ENCODE data around the gene TBPL2.
"Not testable (repeated sequence)": the region's sequence is repeated elsewhere in the genome, so short reads cannot be mapped to it uniquely, and the experiment has no call there.

Gene TBPL2

DNA sequence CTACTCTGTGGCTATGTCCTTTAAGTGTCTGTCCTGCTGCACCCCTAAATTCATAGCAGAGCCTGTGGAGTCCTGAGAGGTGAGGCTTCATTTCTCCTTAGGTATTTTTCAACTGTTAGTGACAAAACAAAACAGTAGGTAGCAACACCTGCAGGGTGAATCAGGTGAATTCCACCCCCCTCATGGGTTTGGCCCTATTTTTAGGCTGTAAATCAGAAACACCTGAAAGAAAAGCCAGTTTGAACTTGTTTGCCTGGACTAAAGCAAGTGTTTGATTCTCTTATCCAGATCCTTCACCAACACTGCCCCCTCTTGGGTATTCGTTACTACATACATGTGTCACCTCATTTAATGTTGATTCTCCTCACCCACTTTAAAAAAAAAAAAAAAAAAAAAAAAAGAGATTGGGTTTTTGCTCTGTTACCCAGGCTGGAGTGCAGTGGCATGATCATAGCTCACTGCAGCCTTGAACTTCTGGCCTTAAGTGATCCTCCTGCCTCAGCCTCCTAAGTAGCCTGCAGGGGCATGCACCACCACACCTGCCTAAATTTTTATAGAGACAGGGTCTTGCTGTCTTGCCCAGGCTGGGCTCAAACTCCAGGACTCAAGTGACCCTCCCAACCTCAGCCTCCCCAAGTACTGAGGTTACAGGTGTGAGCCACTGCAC, 10.3 kb downstream of the TBPL2 start:
- TF ChIP-seq HDGF (IDR thresholded peaks at IDR 0.05; ENCODE audit: borderline replicate concordance) (no peak), ZNF384 (IDR thresholded peaks at IDR 0.05) (peak; percentile 88)
- ChIA-PET CTCF (interaction anchor here (0.6 kb wide), 1 partner anchor 59 kb away, joined by 3 read pairs; no protein-coding TSS in a partner anchor), POLR2A (no interaction called here)
- DNase-seq (ENCODE audit: extremely low spot score), result peak; percentile 44

DNA sequence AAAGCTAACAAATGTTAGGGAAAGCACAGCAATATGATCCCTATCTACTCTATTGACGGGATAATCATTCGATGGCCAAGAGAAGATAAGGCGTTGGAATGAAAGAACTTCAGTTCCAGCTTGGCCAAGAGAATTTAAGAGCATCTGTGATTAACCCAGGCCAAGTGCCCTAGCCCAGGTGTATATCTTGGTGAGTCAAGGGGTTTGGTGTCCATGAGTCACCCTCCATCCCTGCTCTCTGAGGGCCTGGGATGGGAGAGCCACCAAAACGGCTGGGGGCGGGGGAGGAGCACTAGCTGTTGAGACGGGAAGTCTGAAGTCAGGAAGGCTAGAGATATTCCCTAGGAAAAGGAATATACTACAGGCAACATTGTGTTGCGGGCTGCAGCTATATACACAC, 13.0 kb downstream of the TBPL2 start:
- ChIA-PET CTCF (interaction anchor here (0.7 to 2.6 kb wide), 4 partner anchors 10 to 19 kb away, joined by 4 to 13 read pairs (median 6); no protein-coding TSS in a partner anchor), POLR2A (interaction anchor here (1.7 kb wide), 1 partner anchor 16 kb away, joined by 11 read pairs; the partner anchor contains the start of gene ATG14)
- TF ChIP-seq FOXK2 (IDR thresholded peaks at IDR 0.05) (no peak), BHLHE40 (IDR thresholded peaks at IDR 0.05; ENCODE audit: borderline replicate concordance) (no peak), CTBP1 (IDR thresholded peaks at IDR 0.05; ENCODE audit: borderline replicate concordance) (no peak), ELF4 (IDR thresholded peaks at IDR 0.05) (no peak), FOXA1 (IDR thresholded peaks at IDR 0.05) (no peak), ZNF384 (IDR thresholded peaks at IDR 0.05) (no peak), HDGF (IDR thresholded peaks at IDR 0.05; ENCODE audit: borderline replicate concordance) (no peak), LEF1 (IDR thresholded peaks at IDR 0.05; ENCODE audit: borderline replicate concordance) (no peak)
- TF ChIP-seq, protein P1, sequence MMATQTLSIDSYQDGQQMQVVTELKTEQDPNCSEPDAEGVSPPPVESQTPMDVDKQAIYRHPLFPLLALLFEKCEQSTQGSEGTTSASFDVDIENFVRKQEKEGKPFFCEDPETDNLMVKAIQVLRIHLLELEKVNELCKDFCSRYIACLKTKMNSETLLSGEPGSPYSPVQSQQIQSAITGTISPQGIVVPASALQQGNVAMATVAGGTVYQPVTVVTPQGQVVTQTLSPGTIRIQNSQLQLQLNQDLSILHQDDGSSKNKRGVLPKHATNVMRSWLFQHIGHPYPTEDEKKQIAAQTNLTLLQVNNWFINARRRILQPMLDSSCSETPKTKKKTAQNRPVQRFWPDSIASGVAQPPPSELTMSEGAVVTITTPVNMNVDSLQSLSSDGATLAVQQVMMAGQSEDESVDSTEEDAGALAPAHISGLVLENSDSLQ (IDR thresholded peaks at IDR 0.05), result no peak
- DNase-seq (ENCODE audit: extremely low spot score), result no peak

DNA sequence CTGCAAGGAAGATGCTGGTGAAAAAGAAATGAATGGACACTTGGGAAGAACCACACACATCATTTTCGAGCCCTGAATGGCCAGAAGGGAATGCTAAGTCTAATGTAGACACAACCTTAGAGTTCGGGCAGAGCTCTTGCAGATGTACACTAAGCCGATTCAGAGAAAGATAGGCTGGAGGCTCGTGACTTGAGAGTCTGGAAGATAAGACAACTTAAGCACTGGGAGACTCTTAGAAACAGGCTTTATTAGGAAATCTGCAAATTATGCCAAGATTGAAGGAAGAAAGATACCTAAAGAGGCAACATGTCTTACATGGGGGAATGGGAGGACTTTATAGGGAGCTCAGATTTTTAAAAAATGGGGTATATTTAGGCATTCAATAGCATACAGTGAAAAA, 13.5 kb downstream of the TBPL2 start:
- CTCF ChIA-PET, result interaction anchor here (0.7 to 2.6 kb wide), 3 partner anchors 10 to 13 kb away, joined by 4 to 13 read pairs (median 5); no protein-coding TSS in a partner anchor
- POLR2A ChIA-PET, result interaction anchor here (1.7 kb wide), 1 partner anchor 15 kb away, joined by 11 read pairs; the partner anchor contains the start of gene ATG14
- DNase-seq (ENCODE audit: extremely low spot score), result no peak
- no peak for TF ChIP-seq L3MBTL2 (conservative IDR thresholded peaks at IDR 0.05)
- no peak for TF ChIP-seq HDGF (IDR thresholded peaks at IDR 0.05; ENCODE audit: borderline replicate concordance)
- no peak for TF ChIP-seq FOXA1 (IDR thresholded peaks at IDR 0.05)
- no peak for TF ChIP-seq SUZ12 (IDR thresholded peaks at IDR 0.05)
- no peak for TF ChIP-seq BHLHE40 (IDR thresholded peaks at IDR 0.05; ENCODE audit: borderline replicate concordance)
- no peak for TF ChIP-seq TARDBP (IDR thresholded peaks at IDR 0.05)
- TF ChIP-seq ARNT (IDR thresholded peaks at IDR 0.05), result no peak
- no peak for TF ChIP-seq NFRKB (IDR thresholded peaks at IDR 0.05)

DNA sequence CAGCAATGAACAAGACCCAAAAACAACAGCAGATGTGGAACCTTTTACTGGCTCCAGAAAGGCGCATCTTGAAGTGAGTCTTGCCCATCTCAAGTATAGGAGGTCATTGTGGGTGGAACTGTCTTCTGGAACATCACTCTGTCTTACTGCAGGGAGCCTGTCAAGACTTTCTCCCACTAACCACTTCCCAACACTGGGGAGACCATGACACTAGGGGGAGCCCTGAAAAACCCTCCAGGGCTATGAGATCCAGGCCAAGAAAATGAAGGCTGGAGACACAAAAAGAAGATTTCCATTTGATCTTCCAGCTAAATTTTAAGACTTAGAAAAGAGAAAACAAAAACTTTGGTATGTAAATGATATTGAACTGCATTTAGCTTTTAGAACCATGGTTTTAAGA, 15.3 kb downstream of the TBPL2 start:
- TF ChIP-seq FOXM1 (IDR thresholded peaks at IDR 0.05; ENCODE audit: borderline replicate concordance) (no peak), FOXK2 (IDR thresholded peaks at IDR 0.05) (no peak), SUZ12 (IDR thresholded peaks at IDR 0.05) (no peak), BHLHE40 (IDR thresholded peaks at IDR 0.05; ENCODE audit: borderline replicate concordance) (no peak), TARDBP (IDR thresholded peaks at IDR 0.05) (no peak), LEF1 (IDR thresholded peaks at IDR 0.05; ENCODE audit: borderline replicate concordance) (no peak), CTBP1 (IDR thresholded peaks at IDR 0.05; ENCODE audit: borderline replicate concordance) (no peak), L3MBTL2 (conservative IDR thresholded peaks at IDR 0.05) (no peak), ELF4 (IDR thresholded peaks at IDR 0.05) (no peak), ARNT (IDR thresholded peaks at IDR 0.05) (no peak), SP1 (IDR thresholded peaks at IDR 0.05) (no peak), ZNF384 (IDR thresholded peaks at IDR 0.05) (no peak), HDGF (IDR thresholded peaks at IDR 0.05; ENCODE audit: borderline replicate concordance) (no peak), NFRKB (IDR thresholded peaks at IDR 0.05) (no peak)
- TF ChIP-seq, protein P1 (IDR thresholded peaks at IDR 0.05), result no peak
- ChIA-PET CTCF (interaction anchor here (0.6 to 2.3 kb wide), 4 partner anchors 9 to 366 kb away, joined by 3 to 8 read pairs (median 4); no protein-coding TSS in a partner anchor), POLR2A (no interaction called here)
- no peak for DNase-seq (ENCODE audit: extremely low spot score)

DNA sequence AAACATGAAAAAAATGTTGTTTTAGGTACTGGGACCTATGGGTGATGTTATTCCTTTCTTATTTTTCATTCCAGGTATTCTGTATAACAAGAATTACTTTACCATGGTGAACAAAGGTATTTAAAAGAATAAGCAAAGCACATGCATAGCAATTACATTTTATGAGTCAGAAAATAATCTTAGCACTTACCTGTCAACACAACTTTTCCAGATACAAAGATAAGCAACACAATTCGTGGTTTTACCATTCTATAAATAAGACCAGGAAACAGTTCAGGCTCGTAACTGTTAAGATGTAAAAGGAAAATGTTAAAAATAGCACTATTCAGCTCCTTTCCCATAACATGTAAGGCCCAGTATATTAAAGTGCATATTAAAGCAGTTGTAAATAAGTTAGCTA, 16.4 kb downstream of the TBPL2 start:
- no peak for DNase-seq (ENCODE audit: extremely low spot score)
- ChIA-PET CTCF (interaction anchor here (2.3 kb wide), 1 partner anchor 14 kb away, joined by 8 read pairs; no protein-coding TSS in a partner anchor), POLR2A (no interaction called here)
- TF ChIP-seq CTBP1 (IDR thresholded peaks at IDR 0.05; ENCODE audit: borderline replicate concordance) (no peak), ZNF384 (IDR thresholded peaks at IDR 0.05) (no peak), ARNT (IDR thresholded peaks at IDR 0.05) (no peak), SUZ12 (IDR thresholded peaks at IDR 0.05) (no peak)

DNA sequence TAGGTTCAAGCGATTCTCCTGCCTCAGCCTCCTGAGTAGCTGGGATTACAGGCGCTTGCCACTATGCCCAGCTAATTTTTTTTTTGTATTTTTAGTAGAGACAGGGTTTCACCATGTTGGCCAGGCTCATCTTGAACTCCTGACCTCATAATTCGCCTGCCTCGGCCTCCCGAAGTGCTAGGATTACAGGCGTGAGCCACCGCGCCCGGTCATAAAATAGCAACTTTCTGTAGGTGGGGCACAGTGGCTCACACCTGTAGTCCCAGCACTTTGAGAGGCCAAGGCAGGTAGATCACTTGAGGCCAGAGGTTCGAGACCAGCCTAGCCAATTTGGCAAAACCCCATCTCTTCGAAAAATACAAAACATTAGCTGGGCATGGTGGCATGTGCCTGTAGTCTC, 18.1 kb downstream of the TBPL2 start:
- ChIA-PET POLR2A (interaction anchor here (0.7 kb wide), 1 partner anchor 750 kb away, joined by 3 read pairs; no protein-coding TSS in a partner anchor), CTCF (interaction anchor here (0.7 kb wide), 1 partner anchor 24 kb away, joined by 3 read pairs; no protein-coding TSS in a partner anchor)
- not testable (repeated sequence) for DNase-seq (ENCODE audit: extremely low spot score)

DNA sequence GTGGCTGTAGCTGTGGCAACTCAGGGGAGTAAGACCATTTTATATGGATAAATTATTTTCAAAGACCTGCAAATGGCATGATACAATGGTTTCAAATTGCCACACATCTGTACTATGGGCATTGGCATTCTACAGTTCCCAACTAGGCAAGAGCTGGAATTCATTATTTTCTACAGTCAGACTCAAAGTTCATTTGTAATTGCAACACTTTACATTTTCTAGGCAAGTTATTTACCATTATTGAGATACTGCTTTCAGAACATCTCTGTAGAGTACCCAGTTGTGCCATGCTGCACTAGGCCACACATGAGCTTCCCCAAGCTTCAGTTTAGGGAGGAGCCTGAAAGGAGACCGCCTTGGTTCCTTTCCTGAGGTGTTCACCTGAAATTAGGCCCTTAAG, 20.8 kb downstream of the TBPL2 start:
- no peak for DNase-seq (ENCODE audit: extremely low spot score)
- no peak for TF ChIP-seq TARDBP (IDR thresholded peaks at IDR 0.05)
- TF ChIP-seq ZNF384 (IDR thresholded peaks at IDR 0.05), result no peak
- TF ChIP-seq FOXA1 (IDR thresholded peaks at IDR 0.05), result no peak
- no peak for TF ChIP-seq CTBP1 (IDR thresholded peaks at IDR 0.05; ENCODE audit: borderline replicate concordance)
- TF ChIP-seq ARNT (IDR thresholded peaks at IDR 0.05), result no peak
- no peak for TF ChIP-seq HDGF (IDR thresholded peaks at IDR 0.05; ENCODE audit: borderline replicate concordance)
- no peak for TF ChIP-seq NFRKB (IDR thresholded peaks at IDR 0.05)
- no peak for TF ChIP-seq BHLHE40 (IDR thresholded peaks at IDR 0.05; ENCODE audit: borderline replicate concordance)
- TF ChIP-seq, protein P1 (IDR thresholded peaks at IDR 0.05), result no peak
- TF ChIP-seq FOXK2 (IDR thresholded peaks at IDR 0.05), result no peak
- TF ChIP-seq SP1 (IDR thresholded peaks at IDR 0.05), result no peak
- TF ChIP-seq LEF1 (IDR thresholded peaks at IDR 0.05; ENCODE audit: borderline replicate concordance), result no peak
- TF ChIP-seq ELF4 (IDR thresholded peaks at IDR 0.05), result no peak
- no peak for TF ChIP-seq SUZ12 (IDR thresholded peaks at IDR 0.05)
- TF ChIP-seq L3MBTL2 (conservative IDR thresholded peaks at IDR 0.05), result no peak
- no peak for TF ChIP-seq FOXM1 (IDR thresholded peaks at IDR 0.05; ENCODE audit: borderline replicate concordance)
- ChIA-PET CTCF (no interaction called here), POLR2A (no interaction called here)

All from HEK293T (cell line).